Jurkat, Clone E6-1 (cell line): ENCODE results near the gene SNRNP27. TPM values are rescaled to one million over a fixed set of nuclear protein-coding genes. Genes with fewer than 3 reads are reported as not detected.
"Not testable (repeated sequence)": the region's sequence is repeated elsewhere in the genome, so short reads cannot be mapped to it uniquely, and the experiment has no call there.

ENCODE experiments used
- DNase-seq: peaks from one replicate; pipeline ENCODE4 v3.0.0-alpha.2; 2011; ENCODE audit warnings: low read depth, low spot score
- H3K4me3 ChIP-seq: 2 replicates; pipeline ENCODE4 v1.5.1; 2011; ENCODE audit warnings: mild to moderate bottlenecking, low read length, control low read depth, moderate library complexity
- polyA plus RNA-seq: library from polyadenylated mRNA; unstranded; fragments of >200 nt; gene quantifications from one replicate; pipeline ENCODE4 v1.2.1, GENCODE V29; 2012; ENCODE audit warnings: missing spikeins; ENCODE audit not compliant: insufficient read length, insufficient read depth

SNRNP27 gene
- 77.6 TPM for polyA plus RNA-seq

GRCh38 chr2:69893684-69894551, at the start of gene SNRNP27:
SNRNP27 (plus strand) TSS chr2:69893956; CDS start chr2:69893985, 29 bp downstream.
- peak; percentile 82 for DNase-seq

GRCh38 chr2:69843993-69844392, 49.8 kb upstream of the SNRNP27 start:
- H3K4me3 ChIP-seq, result no peak overlapping the region

More at GRCh38 chr2:69893684-69894551, at the start of gene SNRNP27:
- peak within 1 kb of the TSS; percentile 73 for H3K4me3 ChIP-seq

GRCh38 chr2:69844560-69844959, 49.2 kb upstream of the SNRNP27 start:
- DNase-seq, result no peak
- no peak overlapping the region for H3K4me3 ChIP-seq

More at GRCh38 chr2:69843993-69844392, 49.8 kb upstream of the SNRNP27 start:
- DNase-seq, result no peak

- no peak for DNase-seq
- H3K4me3 ChIP-seq, result no peak overlapping the region
Observed at GRCh38 chr2:69846182-69847067, 47.3 kb upstream of the SNRNP27 start.

GRCh38 chr2:69847068-69847828, 46.5 kb upstream of the SNRNP27 start:
- H3K4me3 ChIP-seq, result no peak overlapping the region
- DNase-seq, result no peak

GRCh38 chr2:69848186-69848790, 45.5 kb upstream of the SNRNP27 start:
- no peak for DNase-seq
- no peak overlapping the region for H3K4me3 ChIP-seq

GRCh38 chr2:69858261-69858660, 35.5 kb upstream of the SNRNP27 start:
- DNase-seq, result no peak
- H3K4me3 ChIP-seq, result no peak overlapping the region

GRCh38 chr2:69863298-69863697, 30.5 kb upstream of the SNRNP27 start:
- DNase-seq, result no peak
- H3K4me3 ChIP-seq, result no peak overlapping the region

GRCh38 chr2:69888451-69888850, 5.3 kb upstream of the SNRNP27 start:
- H3K4me3 ChIP-seq, result no peak overlapping the region
- DNase-seq, result no peak

- DNase-seq, result no peak
- no peak overlapping the region for H3K4me3 ChIP-seq
Observed at GRCh38 chr2:69889302-69889701, 4.5 kb upstream of the SNRNP27 start.

- DNase-seq, result no peak
- no peak overlapping the region for H3K4me3 ChIP-seq
Observed at GRCh38 chr2:69890881-69891280, 2.9 kb upstream of the SNRNP27 start.

- peak; percentile 31 for DNase-seq
- not testable (repeated sequence) for H3K4me3 ChIP-seq
Observed at GRCh38 chr2:69892838-69893424, 825 bp upstream of the SNRNP27 start.

GRCh38 chr2:69894737-69895136, 981 bp downstream of the SNRNP27 start:
- DNase-seq, result not testable (repeated sequence)
- H3K4me3 ChIP-seq, result peak overlapping the region; percentile 73

GRCh38 chr2:69902213-69902922, 8.6 kb downstream of the SNRNP27 start:
- H3K4me3 ChIP-seq, result no peak overlapping the region
- no peak for DNase-seq

- DNase-seq, result no peak
- H3K4me3 ChIP-seq, result no peak overlapping the region
Observed at GRCh38 chr2:69907216-69907615, 13.5 kb downstream of the SNRNP27 start.

- H3K4me3 ChIP-seq, result no peak overlapping the region
- DNase-seq, result peak; percentile 62
Observed at GRCh38 chr2:69911985-69912563, 18.3 kb downstream of the SNRNP27 start.

GRCh38 chr2:69914164-69914949, 20.6 kb downstream of the SNRNP27 start:
- H3K4me3 ChIP-seq, result peak overlapping the region; percentile 77

More at GRCh38 chr2:69914164-69914949, 20.6 kb downstream of the SNRNP27 start:
- peak; percentile 100 for DNase-seq
